ENCODE data around the gene PAAF1.
"Not testable (repeated sequence)": the region's sequence is repeated elsewhere in the genome, so short reads cannot be mapped to it uniquely, and the experiment has no call there.

PAAF1 gene

DNA sequence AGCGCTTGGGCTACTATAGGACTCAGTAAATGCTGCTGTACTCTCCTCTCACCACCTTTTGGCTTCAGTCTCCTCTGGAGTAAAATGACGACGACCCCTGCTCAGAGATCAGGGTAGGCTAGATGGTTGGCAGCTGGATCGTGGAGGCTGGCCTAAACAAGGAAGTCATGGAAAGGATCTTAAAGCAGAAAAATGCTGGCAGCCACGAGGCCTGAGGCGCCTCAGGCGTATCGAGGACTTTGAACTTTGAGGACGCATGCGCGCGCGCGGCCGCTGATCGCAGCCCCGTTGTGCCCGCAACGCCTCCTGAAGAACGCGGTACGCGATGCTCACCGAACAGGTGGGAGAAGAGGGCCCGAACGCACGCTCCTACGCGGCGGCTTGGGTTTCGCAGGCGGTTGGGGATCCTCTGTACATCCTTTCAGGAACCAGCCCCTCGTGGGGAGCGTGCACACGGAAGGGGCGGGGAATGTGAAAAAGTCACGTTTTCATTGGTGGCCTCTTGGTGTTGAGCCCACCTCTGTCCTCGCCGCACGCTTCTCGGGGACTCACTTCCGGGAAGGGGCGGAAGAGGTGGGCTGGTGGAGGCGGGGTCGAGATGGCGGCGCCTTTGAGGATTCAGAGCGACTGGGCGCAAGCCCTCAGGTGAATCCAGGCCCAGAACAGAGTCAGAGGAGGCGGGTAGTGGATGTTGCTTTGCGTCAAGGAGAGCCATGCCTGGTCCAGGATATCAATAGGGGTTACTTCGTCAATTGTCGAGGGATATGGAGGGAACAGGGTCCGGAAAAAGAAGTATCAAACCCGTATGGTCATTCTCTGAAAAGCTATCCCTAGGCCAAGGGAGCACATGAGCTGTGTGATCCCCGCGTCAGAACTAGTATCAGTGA is at the start of gene PAAF1, which contains the start of gene COA4:
TSS of gene PAAF1 (plus strand) at position 576 of the 887 bp plus-strand sequence. CDS start at position 599, 23 bp downstream.
TSS of gene COA4 (minus strand) at position 423 of the 887 bp plus-strand sequence. CDS start 3,468 bp downstream, outside the sequence.
- DNase-seq: peak; percentile 85 to 91 (median 87)

DNA sequence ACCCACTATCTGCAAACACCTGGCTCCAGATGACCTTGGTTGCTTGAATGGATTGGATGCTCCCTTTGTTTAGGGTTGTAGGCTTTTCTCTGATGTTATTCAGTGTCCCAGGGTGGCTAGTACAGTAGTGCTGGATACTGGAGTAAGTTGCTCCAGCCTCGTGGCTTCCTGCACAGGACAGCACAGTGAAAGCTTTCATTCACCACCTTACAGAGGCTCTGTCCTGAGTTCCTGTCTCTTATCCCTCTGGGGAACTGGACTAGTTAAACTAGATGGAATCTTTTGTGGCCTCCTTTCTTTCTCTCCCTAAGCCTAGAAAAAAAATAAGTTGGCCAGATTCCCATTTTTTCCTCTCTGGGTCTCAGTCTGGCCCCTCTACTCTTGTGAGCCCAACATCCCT is 46.5 kb upstream of the PAAF1 start:
- DNase-seq: no peak

GRCh38 chr11:73833067-73833466 is 43.7 kb upstream of the PAAF1 start:
- DNase-seq: no peak

- DNase-seq: no peak
Measured at GRCh38 chr11:73838443-73839122, 38.2 kb upstream of the PAAF1 start.

- DNase-seq: no peak
Measured at GRCh38 chr11:73839123-73839457, 37.7 kb upstream of the PAAF1 start.

- DNase-seq: no peak
Measured at GRCh38 chr11:73851046-73851764, 25.6 kb upstream of the PAAF1 start.

DNA sequence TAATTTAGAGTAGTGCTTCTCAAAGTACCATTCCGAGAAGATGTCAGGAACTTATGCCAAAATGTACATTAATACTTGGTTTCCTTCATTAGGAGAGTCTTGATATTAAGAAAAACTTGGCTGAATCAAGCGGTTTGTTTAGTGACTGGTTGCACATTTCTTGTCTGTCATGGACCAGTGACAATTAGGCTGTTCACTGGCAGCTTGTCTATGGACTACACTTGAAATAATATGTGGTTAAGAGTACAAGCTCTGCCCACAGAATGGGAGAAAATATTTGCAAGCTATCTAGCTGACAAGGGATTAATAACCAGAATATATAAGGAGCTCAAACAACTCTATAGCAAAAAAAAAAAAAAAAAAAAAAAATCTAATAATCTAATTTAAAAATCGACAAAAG is 24.8 kb upstream of the PAAF1 start:
- no peak for DNase-seq

GRCh38 chr11:73854680-73855079 is 22.1 kb upstream of the PAAF1 start:
- no peak for DNase-seq

DNA sequence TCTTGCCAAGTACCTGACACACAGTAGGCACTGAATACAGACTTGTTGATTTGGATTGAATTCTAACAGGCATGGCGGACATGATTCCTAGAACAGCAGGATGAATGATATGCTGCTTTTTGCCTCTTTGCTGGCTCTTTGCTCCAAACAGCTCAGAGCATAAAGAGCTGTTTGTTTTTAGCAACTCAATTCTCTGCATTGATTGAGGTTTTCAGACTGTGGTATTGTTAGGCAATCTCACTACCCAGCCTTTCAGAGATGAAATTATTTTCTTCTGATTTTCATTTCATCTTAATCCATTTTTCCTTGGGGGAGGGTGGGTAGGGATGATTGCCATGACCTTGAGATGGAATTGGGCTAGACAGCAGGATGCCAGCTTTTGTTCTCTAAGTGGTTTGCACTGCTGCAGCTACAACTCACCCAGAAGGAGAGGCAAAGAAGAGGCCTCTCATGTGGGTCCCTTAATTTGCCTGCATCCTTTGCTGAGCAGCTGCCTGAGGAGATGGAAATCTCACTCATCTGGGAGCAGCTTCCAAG is 20.7 kb upstream of the PAAF1 start:
- no peak for DNase-seq

DNA sequence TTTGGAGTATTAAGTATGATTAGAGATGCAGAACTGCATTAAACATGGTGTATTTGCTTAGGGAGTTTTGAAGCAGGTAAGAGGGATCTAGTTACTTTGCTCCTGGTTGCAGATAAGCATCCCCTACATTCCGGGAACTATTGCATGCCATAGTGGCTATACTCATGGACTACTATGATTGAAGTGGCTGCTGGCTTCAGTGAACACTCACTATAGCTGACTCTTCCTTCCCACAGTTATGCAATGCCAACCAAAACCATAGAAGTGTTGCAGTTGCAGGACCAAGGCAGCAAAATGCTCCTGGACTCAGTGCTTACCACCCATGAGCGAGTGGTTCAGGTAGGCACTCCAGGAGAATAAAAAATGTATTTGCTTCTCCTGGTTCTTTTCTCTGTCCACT is 17.1 kb upstream of the PAAF1 start:
- no peak for DNase-seq

- DNase-seq: no peak
Measured at GRCh38 chr11:73860202-73860601, 16.6 kb upstream of the PAAF1 start.

GRCh38 chr11:73862986-73863385 is 13.8 kb upstream of the PAAF1 start:
- no peak for DNase-seq

GRCh38 chr11:73866095-73866579 is 10.7 kb upstream of the PAAF1 start:
- DNase-seq: no peak

- DNase-seq: no peak
Measured at GRCh38 chr11:73866586-73866996, 10.2 kb upstream of the PAAF1 start.

DNA sequence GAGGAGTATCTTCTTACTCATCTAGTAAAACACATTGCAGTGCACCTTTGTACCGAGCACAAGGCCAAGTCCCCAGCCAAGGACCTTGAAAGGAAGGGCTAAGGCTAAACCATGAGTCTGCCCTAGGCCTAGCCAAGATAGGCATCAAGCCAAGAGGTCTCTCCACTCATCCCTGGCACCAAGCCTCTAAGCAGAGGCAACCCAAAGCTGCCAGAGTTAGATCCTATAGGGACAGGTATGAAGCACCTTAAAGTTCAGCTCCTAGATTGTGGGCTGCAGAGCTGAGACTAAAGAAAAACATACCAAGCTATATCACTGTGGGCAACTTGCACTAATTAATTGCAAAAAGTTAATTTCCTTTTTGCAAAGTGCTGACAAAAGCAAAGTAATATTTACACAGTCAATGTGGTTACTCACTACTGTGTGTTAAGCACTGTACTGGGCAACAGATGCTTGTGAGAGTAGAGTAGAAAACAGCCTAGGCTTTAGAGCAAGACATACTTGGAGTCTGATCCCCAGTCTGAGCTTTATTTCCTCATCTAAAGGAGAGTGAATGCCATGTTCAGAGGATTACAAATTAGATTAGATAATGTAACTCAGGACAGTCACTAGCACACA is 7.4 kb upstream of the PAAF1 start:
- DNase-seq: no peak

DNA sequence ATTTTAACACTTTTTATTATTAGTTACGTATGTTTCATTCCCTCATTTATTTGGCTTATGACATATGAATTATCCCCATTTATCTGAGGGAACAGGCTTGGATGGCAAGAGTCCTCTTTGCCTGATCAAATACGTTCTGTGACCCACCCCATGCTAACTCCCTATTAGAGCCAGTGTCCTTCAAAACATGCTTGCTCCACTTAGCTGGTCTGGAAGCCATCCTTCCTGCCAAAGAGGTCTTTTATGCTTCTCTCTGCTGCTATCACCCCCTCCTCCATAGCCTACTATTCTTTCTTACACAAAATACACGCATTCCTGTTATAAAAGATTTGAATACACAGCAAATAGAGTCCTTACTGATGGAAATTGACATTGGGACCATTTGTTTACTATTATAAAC is 6.5 kb upstream of the PAAF1 start:
- no peak for DNase-seq

GRCh38 chr11:73872749-73873357 is 3.9 kb upstream of the PAAF1 start:
- DNase-seq: no peak

DNA sequence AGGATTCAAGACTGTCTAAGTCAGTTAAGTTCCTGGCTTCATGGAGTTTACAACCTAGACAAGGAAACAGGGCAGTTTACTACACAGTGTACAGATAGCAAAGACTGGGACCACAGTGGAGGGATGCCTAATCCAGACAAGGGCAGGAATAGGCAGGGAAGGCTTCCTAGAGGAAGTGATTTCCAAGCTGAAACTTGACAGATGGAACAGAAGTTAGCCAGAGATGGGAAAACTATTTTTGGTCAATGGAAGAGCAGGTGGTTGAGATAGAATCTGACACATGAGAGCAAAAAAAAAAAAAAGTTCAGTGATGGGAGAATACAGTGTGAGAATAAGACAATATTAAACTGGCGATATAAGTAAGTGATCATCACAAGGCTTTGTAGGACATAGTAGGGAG is 1.4 kb upstream of the PAAF1 start:
- no peak for DNase-seq

DNA sequence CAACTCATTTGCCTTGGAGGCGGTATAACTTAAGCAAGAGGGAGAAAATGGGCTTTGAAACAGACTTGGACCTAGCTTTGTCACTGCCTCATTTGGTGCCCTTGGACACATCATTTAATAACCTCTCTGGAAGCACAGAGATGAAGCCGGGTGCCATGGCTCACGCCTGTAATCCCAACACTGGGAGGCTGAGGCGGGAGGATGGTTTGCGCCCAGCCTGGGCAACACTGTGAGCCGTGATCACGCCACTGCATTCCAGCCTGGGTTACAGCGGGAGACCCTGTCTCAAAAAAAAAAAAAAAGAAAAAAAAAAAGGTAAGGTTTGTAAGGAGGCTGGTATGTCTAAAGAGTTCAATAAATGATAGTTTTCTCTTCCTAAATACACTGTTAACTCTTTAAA is 959 bp upstream of the PAAF1 start:
- DNase-seq: no peak

- DNase-seq: no peak
Measured at GRCh38 chr11:73878771-73879170, 2.0 kb downstream of the PAAF1 start.

DNA sequence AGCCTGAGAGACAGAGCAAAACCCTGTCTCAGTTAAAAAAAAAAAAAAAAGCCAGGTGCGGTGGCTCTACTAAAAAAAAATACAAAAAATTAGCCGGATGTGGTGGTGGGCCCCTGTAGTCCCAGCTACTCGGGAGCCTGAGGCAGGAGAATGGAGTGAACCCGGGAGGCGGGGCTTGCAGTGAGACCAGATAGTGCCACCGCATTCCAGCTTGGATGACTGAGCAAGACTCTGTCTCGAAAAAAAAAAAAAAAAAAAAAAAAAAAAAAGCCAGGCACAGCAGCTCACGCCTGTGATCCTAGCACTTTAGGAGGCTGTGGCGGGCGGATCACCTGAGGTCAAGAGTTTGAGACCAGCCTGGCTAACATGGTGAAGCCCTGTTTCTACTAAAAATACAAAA is 3.6 kb downstream of the PAAF1 start:
- DNase-seq: not testable (repeated sequence)

GRCh38 chr11:73883856-73884255 is 7.1 kb downstream of the PAAF1 start:
- no peak for DNase-seq
